Measurements from ENCODE around the gene SOAT1.
A peak's percentile ranks its signal among the peaks of the same experiment; 100 is the strongest.
"Not testable (repeated sequence)": the region's sequence is repeated elsewhere in the genome, so short reads cannot be mapped to it uniquely, and the experiment has no call there.

The SOAT1 gene

DNA sequence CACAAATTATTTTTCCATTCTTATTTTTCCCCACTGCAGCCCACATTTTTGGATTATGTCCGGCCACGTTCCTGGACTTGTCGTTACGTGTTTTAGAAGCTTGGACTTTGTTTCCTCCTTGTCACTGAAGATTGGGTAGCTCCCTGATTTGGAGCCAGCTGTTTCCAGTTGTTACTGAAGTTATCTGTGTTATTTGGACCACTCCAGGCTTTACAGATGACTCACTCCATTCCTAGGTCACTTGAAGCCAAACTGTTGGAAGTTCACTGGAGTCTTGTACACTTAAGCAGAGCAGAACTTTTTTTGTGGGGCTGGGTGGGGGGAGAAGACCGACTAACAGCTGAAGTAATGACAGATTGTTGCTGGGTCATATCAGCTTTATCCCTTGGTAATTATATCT is 59.9 kb downstream of the SOAT1 start:
- no peak for DNase-seq (ENCODE audit: low read depth in 2 of 2)

DNA sequence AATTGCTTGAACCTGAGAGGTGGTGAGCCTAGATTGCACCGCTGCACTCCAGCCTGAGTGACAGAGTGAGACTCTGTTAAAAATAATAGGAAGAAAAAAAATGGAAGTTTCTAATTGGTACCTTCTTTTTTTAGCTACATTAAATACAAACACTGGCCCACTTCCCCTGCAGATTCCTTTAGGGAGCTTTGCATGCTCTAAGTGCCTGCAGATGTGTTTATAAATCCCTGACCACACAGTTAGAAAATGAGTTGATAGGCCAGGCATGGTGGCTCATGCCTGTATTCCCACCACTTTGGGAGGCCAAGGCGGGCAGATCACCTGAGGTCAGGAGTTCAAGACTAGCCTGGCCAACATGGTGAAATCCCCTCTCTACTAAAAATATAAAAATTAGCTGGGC is 68.0 kb downstream of the SOAT1 start:
- not testable (repeated sequence) for DNase-seq (ENCODE audit: low read depth in 2 of 2)

DNA sequence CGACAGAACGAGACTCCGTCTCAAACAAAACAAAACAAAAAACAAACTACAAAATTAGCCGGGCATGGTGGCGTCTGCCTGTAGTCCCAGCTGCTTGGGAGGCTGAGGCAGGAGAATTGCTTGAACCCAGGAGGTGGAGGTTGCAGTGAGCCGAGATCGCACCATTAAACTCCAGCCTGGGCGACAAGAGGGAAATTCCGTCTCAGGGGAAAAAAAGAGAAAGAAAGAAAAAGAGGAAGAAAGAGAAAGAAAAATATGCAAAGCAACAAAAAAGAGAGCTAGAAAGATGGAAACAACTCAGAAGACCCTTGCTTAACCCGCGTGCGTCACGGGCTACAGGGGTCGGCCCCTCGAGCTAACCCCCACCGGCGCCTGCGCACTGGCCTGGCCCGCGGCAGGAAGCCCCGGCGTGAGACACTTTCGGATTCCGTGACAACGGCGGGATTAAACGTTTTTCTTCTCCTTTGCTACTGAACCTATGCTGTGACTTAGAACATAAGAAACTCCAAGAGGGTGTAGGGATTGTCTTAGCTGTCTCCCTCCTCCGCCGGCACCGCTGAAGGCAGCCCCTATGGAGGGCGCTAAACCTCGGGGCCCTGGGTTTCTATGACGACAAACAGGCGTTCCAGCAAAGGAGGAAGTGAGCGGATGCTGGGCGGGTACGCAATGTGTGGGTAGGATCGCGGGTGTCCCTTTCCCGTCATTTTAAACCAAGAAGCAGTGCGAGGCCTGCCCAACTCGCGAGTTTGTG is 71.9 kb downstream of the SOAT1 start, which contains the start of gene AXDND1:
Gene AXDND1 (plus strand): TSS at position 630 of the 751 bp plus-strand sequence. CDS start 539 bp downstream, outside the sequence.
- DNase-seq (ENCODE audit: low read depth in 2 of 2), result peak; percentile 66 to 78

DNA sequence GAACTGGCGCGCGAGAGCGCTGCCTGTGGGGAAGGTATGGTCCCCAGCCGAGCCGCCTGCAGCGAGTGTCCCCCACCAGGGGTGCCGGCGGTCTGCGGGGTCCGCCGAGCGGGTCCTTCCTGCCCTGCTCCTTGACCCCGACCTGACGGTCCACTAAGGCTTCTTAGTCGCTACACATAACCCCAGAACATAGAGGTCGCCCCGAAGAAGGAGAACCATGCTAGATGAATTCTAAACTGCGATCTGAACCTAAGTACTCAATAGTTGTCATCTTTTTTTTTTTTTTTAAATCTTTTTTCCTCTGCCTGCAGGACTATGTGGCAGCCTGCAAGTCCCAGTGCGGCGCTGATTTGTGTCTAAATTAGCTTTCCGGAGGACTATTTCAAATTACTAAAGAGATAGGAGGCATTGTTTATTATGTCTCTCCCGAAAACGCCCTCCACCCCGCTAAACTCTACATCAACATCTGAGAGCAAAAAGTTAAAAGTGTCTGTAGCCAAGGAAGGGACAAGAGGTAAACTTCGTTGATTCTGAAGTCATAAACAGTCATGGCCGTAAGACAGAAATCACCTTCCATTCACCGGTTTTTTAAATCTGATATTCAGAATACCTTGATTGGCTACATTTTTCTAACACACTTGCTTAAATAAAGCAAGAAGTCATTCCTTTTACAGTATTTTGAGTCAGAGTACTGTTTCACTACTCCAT is 72.7 kb downstream of the SOAT1 start:
- DNase-seq (ENCODE audit: low read depth in 2 of 2), result no peak

DNA sequence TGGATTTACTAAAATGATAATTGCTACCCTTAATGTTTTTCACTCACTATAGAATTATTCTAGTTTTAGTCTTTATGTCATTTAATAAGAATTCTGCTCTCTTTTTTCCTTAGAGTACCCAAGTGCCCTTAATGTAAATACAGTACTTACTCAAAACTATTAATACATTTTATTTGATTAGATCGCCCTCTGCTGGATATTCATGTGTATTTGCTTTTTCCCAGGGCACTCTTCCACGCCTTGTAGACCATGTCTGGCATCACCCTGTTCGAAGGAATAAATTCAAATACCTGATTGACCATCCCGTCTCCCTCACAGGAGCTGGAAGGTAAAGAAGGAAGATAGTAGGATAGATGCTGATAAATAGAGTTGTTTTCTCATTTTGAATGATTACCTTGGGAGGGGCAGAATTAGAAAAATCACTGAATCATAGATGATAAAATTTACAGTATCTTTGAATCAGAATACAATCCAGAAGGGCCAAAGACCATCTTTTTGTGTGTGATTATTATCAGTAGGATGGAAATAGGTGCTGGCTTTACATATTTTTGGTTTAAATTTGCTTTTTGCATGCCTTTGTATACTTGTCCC is 76.2 kb downstream of the SOAT1 start:
- DNase-seq (ENCODE audit: low read depth in 2 of 2), result peak in 1 of 2 donors; percentile 3

DNA sequence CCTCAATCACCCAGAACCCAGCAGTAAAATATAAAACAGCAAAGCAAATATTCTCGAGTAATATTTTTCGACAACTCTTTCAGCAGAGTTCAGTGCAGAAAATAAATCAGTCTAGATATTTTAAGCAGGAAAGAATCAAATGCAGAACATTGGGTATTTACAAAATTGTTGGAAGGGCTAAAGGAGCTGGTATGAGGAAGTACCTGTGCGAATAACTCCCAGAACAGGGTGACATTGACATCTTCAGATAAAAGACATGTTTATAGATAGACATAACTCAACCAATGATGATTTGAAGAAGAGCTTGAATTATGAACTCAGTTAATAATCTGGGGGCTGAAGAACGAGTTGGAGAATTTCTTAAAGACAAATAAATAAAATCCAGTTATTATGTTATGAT is 78.6 kb downstream of the SOAT1 start:
- no peak for DNase-seq (ENCODE audit: low read depth in 2 of 2)

DNA sequence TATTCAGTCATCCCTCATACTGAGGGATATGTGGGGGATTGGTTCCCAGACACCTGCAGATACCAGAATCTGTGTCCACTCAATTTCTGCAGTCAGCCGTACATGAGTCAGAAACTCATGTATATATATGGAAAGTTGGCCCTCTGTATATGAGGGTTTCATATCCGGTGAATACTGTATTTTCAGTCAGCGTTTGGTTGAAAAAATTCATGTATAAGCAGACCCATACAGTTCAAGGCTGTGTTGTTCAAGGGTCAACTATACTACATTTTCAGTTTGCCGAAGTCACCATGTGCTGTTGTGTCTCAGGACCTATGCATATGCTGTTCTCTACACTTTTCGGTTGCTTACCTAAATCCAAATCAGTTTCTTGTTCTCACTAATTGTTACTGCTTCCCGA is 82.6 kb downstream of the SOAT1 start:
- DNase-seq (ENCODE audit: low read depth in 2 of 2), result no peak

DNA sequence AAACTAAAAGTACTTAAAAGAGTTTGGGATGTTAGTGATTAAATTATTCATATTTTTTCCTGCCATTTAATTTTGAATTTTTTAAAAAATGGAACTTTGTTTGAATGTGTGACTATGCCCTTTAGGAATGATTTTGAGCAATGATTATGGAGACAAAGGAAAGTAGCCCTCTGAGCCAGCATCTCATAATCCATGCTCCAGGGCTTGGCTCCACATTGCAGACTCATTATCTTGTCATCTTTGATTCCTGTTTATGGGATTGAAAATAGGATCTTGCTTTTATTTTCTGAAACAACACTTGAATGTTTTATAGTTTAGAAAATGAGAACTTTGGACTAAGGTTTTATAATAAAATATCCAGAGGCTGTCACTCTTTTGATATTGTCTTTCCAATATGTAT is 86.7 kb downstream of the SOAT1 start:
- no peak for DNase-seq (ENCODE audit: low read depth in 2 of 2)

DNA sequence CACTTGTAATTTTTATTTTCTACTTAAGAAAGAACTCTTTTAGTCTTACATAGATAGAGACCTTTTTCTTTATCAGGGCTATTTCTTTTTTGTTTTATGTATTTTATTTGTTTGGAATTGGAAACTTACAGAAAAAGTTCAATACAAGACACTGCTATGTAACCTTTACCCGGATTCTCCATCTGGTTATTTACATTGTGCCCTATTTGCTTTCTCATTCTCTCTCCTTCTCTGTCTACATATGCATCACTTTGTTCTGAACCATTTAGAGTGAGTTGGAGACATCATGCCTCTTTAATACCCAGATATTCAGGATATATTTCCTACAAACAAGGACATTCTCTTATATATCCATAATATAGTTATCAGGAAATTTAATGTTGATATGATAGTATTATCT is 90.4 kb downstream of the SOAT1 start:
- no peak for DNase-seq (ENCODE audit: low read depth in 2 of 2)

DNA sequence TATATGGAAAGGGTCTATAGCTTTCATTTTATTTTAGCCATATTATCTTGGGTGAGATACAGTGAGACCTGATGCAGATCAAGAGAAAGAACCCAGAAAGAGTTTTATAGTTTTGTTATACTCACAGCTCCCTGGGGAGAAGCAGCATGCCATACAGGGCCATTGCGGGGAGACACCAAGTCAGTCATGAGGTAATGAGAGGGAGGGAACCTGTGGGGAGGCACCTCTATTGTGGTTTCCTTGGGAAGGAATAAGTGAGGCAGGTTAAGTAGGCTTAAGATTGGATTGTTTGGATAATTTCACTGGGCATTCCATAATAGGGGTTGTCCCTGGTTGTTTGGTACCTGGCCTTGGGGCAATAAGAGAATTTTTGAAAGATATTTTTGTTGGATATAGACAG is 91.9 kb downstream of the SOAT1 start:
- DNase-seq (ENCODE audit: low read depth in 2 of 2), result no peak

DNA sequence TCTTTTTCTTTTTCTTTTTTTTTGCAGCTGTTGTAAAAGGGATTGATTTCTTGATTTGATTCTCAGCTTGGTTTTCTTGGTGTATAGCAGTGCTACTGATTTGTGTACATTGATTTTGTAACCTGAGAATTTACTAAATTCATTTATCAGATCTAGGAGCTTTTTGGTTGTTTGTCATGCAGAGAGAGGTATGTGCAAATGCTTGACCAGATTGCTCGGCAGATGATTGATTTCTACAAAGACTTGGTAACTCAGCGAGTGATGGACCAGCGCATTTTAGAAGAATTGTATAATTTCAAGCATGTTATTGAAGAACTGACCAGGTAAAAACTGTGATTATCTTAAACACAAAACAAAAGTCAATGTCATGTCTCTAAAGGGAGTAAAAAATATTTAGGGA is 100.1 kb downstream of the SOAT1 start:
- no peak for DNase-seq (ENCODE audit: low read depth in 2 of 2)

DNA sequence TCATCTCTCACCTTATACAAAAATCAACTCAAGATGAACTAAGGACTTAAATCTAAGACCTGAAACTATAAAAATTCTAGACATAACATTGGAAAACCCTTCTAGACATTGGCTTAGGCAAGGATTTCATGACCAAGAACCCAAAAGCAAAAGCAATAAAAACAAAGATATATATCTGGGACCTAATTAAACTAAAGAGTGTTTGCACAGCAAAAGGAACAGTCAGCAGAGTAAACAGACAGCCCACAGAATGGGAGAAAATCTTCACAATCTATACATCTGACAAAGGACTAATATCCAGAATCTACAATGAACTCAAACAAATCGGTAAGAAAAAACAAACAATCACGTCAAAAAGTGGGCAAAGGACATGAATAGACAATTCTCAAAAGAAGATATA is 105.8 kb downstream of the SOAT1 start:
- DNase-seq (ENCODE audit: low read depth in 2 of 2), result not testable (repeated sequence)

All from stimulated activated CD4-positive, alpha-beta T cell treated with anti-CD3 and anti-CD28 coated beads, Interleukin-1b, Interleukin-23, amount 100 ng/mL, for 1 hour (primary cell).